PFSK-1 (cell line): ENCODE measurements around the gene APOL4.

ENCODE experiments used
- POLR2AphosphoS5 ChIP-seq: IDR thresholded peaks from 2 replicates; pipeline ENCODE4 v1.6.1; 2012; ENCODE audit warnings: low read depth, mild to moderate bottlenecking, control low read depth, low read length, moderate library complexity
- REST ChIP-seq, 2 experiments: IDR thresholded peaks; 2 replicates each; pipeline versions ENCODE4 v1.6.1 to v1.8.0; 2011 to 2012; ENCODE audit warnings: low read depth in 2 of 2, low read length in 2 of 2, control low read depth in 1 of 2, inconsistent platforms in 1 of 2, mild to moderate bottlenecking in 1 of 2, moderate library complexity in 1 of 2; ENCODE audit not compliant: insufficient read depth in 1 of 2
- SIN3A ChIP-seq: IDR thresholded peaks from 2 replicates; pipeline ENCODE4 v1.6.1; 2012; ENCODE audit warnings: mild to moderate bottlenecking, low read length, moderate library complexity, borderline replicate concordance; ENCODE audit not compliant: insufficient read depth

- TF ChIP-seq POLR2AphosphoS5 (no peak), REST (IDR thresholded peaks at IDR 0.05; ENCODE audit: insufficient read depth in 1 of 2, low read depth in 2 of 2, low read length in 2 of 2) (no peak), SIN3A (no peak)
Measured at GRCh38 chr22:36151006-36151595, 50.5 kb downstream of the APOL4 start.
